KMS-11 (cell line): Measurements from ENCODE around the gene MAP6.

Source experiments
- H2AFZ ChIP-seq: fragments of 200-600 bp; sonication (generic); 2 replicates; pipeline ENCODE4 v1.6.1; 2016; ENCODE audit warnings: antibody characterized with exemption, mixed run types, low read depth
- H3K27ac ChIP-seq: fragments of 200-600 bp; sonication (generic); 2 replicates; pipeline ENCODE4 v1.6.1; 2016; ENCODE audit warnings: mild to moderate bottlenecking, mixed run types
- H3K27me3 ChIP-seq: fragments of 200-600 bp; sonication (generic); 2 replicates; pipeline ENCODE4 v1.6.1; 2017; ENCODE audit warnings: mild to moderate bottlenecking, low read depth, mixed run types, moderate library complexity; ENCODE audit not compliant: insufficient read depth
- H3K36me3 ChIP-seq: fragments of 200-600 bp; sonication (generic); 2 replicates; pipeline ENCODE4 v1.6.1; 2017; ENCODE audit warnings: mild to moderate bottlenecking, mixed run types; ENCODE audit not compliant: insufficient read depth
- H3K4me1 ChIP-seq: fragments of 200-600 bp; sonication (generic); 2 replicates; pipeline ENCODE4 v1.6.1; 2016; ENCODE audit warnings: mild to moderate bottlenecking, low read depth, mixed run types; ENCODE audit not compliant: poor library complexity, severe bottlenecking
- H3K4me2 ChIP-seq: fragments of 200-600 bp; sonication (generic); 2 replicates; pipeline ENCODE4 v1.7.0; 2016; ENCODE audit warnings: mild to moderate bottlenecking, mixed run types
- H3K4me3 ChIP-seq: fragments of 200-600 bp; sonication (generic); IDR thresholded peaks from 2 replicates; pipeline ENCODE4 v1.6.1; 2017; ENCODE audit warnings: low read depth, low read length, mixed read lengths; ENCODE audit not compliant: insufficient read depth
- H3K79me2 ChIP-seq: fragments of 200-600 bp; sonication (generic); 2 replicates; pipeline ENCODE4 v1.6.1; 2016; ENCODE audit warnings: low read depth, mixed run types; ENCODE audit not compliant: insufficient read depth
- H3K9ac ChIP-seq: fragments of 200-600 bp; sonication (generic); 2 replicates; pipeline ENCODE4 v1.6.1; 2016; ENCODE audit warnings: mild to moderate bottlenecking, mixed run types
- H4K20me1 ChIP-seq: fragments of 200-600 bp; sonication (generic); 2 replicates; pipeline ENCODE4 v1.6.1; 2016; ENCODE audit warnings: mild to moderate bottlenecking, mixed run types; ENCODE audit not compliant: insufficient read depth
- CTCF ChIP-seq: fragments of 200-600 bp; sonication (generic); conservative IDR thresholded peaks from 2 replicates; pipeline ENCODE4 v1.6.1; 2017; ENCODE audit warnings: low read depth, mild to moderate bottlenecking, antibody characterized with exemption, low read length, moderate library complexity, mixed read lengths

MAP6 gene

GRCh38 chr11:75541193-75542087 lies 127.4 kb downstream of the MAP6 start:
- H3K79me2 ChIP-seq, result no peaks in the 10 kb centered on the region
- H3K4me3 ChIP-seq, result no peak overlapping the region
- no peak overlapping the region for H2AFZ ChIP-seq
- H3K4me2 ChIP-seq, result no peak overlapping the region
- no peak for TF ChIP-seq CTCF
- no peak overlapping the region for H3K27ac ChIP-seq
- H3K4me1 ChIP-seq, result peaks cover 5% of the 10 kb centered on the region
- no peaks in the 10 kb centered on the region for H3K27me3 ChIP-seq
- no peaks in the 10 kb centered on the region for H4K20me1 ChIP-seq
- H3K9ac ChIP-seq, result no peak overlapping the region
- H3K36me3 ChIP-seq, result no peaks in the 10 kb centered on the region

GRCh38 chr11:75539459-75540334 lies 129.1 kb downstream of the MAP6 start:
- Histone ChIP-seq H4K20me1 (no peaks in the 10 kb centered on the region), H3K9ac (no peak overlapping the region), H3K4me2 (no peak overlapping the region), H3K79me2 (no peaks in the 10 kb centered on the region), H3K36me3 (no peaks in the 10 kb centered on the region), H3K4me3 (no peak overlapping the region), H3K27me3 (no peaks in the 10 kb centered on the region), H3K27ac (no peak overlapping the region), H2AFZ (no peak overlapping the region), H3K4me1 (peaks cover 5% of the 10 kb centered on the region)
- TF ChIP-seq CTCF, result no peak

GRCh38 chr11:75538150-75538942 lies 130.5 kb downstream of the MAP6 start:
- Histone ChIP-seq H3K4me1 (peaks cover 5% of the 10 kb centered on the region), H4K20me1 (no peaks in the 10 kb centered on the region), H3K79me2 (no peaks in the 10 kb centered on the region), H3K27ac (no peak overlapping the region), H3K4me3 (no peak overlapping the region), H2AFZ (no peak overlapping the region), H3K27me3 (no peaks in the 10 kb centered on the region), H3K36me3 (no peaks in the 10 kb centered on the region), H3K9ac (no peak overlapping the region), H3K4me2 (no peak overlapping the region)
- no peak for TF ChIP-seq CTCF

GRCh38 chr11:75537740-75538139 lies 131.1 kb downstream of the MAP6 start:
- H2AFZ ChIP-seq, result no peak overlapping the region
- H3K4me1 ChIP-seq, result peaks cover 5% of the 10 kb centered on the region
- H3K36me3 ChIP-seq, result no peaks in the 10 kb centered on the region
- no peak overlapping the region for H3K9ac ChIP-seq
- H4K20me1 ChIP-seq, result no peaks in the 10 kb centered on the region
- H3K27ac ChIP-seq, result no peak overlapping the region
- H3K4me3 ChIP-seq, result no peak overlapping the region
- no peak overlapping the region for H3K4me2 ChIP-seq
- no peaks in the 10 kb centered on the region for H3K27me3 ChIP-seq
- no peak for TF ChIP-seq CTCF
- no peaks in the 10 kb centered on the region for H3K79me2 ChIP-seq
